Measurements from ENCODE around the gene SPECC1. TPM values are rescaled to one million over a fixed set of nuclear protein-coding genes. Genes with fewer than 3 reads are reported as not detected.

The SPECC1 gene
- total RNA-seq, 1 donor from 2014 or later: 26.9 TPM

- peaks cover 5% of the 10 kb centered on the region for H3K36me3 ChIP-seq
- H3K4me3 ChIP-seq: no peak overlapping the region
- H3K27ac ChIP-seq: no peak overlapping the region
- intact Hi-C loops (cut with DNase I): loop anchor here (10.0 kb wide), 1 partner anchor 189 kb away; no protein-coding TSS in a partner anchor
- ATAC-seq: no peak
- H3K9me3 ChIP-seq: no peaks in the 10 kb centered on the region
- H3K4me1 ChIP-seq: no peaks in the 10 kb centered on the region
- TF ChIP-seq, protein P1, sequence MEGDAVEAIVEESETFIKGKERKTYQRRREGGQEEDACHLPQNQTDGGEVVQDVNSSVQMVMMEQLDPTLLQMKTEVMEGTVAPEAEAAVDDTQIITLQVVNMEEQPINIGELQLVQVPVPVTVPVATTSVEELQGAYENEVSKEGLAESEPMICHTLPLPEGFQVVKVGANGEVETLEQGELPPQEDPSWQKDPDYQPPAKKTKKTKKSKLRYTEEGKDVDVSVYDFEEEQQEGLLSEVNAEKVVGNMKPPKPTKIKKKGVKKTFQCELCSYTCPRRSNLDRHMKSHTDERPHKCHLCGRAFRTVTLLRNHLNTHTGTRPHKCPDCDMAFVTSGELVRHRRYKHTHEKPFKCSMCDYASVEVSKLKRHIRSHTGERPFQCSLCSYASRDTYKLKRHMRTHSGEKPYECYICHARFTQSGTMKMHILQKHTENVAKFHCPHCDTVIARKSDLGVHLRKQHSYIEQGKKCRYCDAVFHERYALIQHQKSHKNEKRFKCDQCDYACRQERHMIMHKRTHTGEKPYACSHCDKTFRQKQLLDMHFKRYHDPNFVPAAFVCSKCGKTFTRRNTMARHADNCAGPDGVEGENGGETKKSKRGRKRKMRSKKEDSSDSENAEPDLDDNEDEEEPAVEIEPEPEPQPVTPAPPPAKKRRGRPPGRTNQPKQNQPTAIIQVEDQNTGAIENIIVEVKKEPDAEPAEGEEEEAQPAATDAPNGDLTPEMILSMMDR (IDR thresholded peaks at IDR 0.05): no peak
- H3K27me3 ChIP-seq (ENCODE audit: low read depth): no peaks in the 10 kb centered on the region
- DNase-seq: no peak
Measured at GRCh38 chr17:20313306-20313705, 304.1 kb downstream of the SPECC1 start.

GRCh38 chr17:20313891-20314290 is 304.7 kb downstream of the SPECC1 start:
- intact Hi-C loops (cut with DNase I): loop anchor here (10.0 kb wide), 1 partner anchor 189 kb away; no protein-coding TSS in a partner anchor
- no peak for ATAC-seq
- TF ChIP-seq, protein P1 (IDR thresholded peaks at IDR 0.05): no peak

DNA sequence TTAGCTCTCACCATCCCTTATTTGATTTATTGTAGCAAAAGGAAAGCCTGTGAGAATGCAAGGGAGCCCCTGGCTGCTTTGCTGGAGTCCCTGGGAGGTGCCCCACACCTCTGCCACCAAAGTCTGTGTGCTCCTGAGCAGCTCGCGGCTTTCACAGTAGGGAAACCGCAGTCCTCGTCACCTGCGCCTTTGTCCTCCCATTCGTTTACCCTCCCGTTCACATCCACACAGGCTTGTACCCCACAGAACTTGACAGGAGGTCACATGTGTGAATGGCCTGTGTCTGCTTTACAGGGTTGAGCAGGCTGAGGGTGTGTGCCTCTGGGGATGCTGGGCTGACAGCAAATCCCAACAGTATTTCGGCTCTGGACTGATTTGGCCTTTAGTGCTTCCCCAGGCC is 305.7 kb downstream of the SPECC1 start:
- no peak overlapping the region for H3K27ac ChIP-seq
- peaks cover 5% of the 10 kb centered on the region for H3K36me3 ChIP-seq
- no peak overlapping the region for H3K4me3 ChIP-seq
- ATAC-seq (no peak), DNase-seq (no peak)
- H3K27me3 ChIP-seq (ENCODE audit: low read depth): no peaks in the 10 kb centered on the region
- no peaks in the 10 kb centered on the region for H3K4me1 ChIP-seq
- TF ChIP-seq, protein P1 (IDR thresholded peaks at IDR 0.05): no peak
- intact Hi-C loops (cut with DNase I): loop anchor here (10.0 kb wide), 1 partner anchor 190 kb away; no protein-coding TSS in a partner anchor
- no peaks in the 10 kb centered on the region for H3K9me3 ChIP-seq

More at GRCh38 chr17:20313891-20314290, 304.7 kb downstream of the SPECC1 start:
- no peak overlapping the region for H3K27ac ChIP-seq
- no peaks in the 10 kb centered on the region for H3K27me3 ChIP-seq (ENCODE audit: low read depth)
- no peak overlapping the region for H3K4me3 ChIP-seq
- H3K9me3 ChIP-seq: no peaks in the 10 kb centered on the region
- DNase-seq: no peak
- H3K4me1 ChIP-seq: no peaks in the 10 kb centered on the region
- peaks cover 5% of the 10 kb centered on the region for H3K36me3 ChIP-seq

GRCh38 chr17:20315311-20315710 is 306.2 kb downstream of the SPECC1 start:
- Histone ChIP-seq H3K27me3 (ENCODE audit: low read depth) (no peaks in the 10 kb centered on the region), H3K36me3 (peaks cover 5% of the 10 kb centered on the region), H3K4me1 (no peaks in the 10 kb centered on the region), H3K4me3 (no peak overlapping the region), H3K9me3 (no peaks in the 10 kb centered on the region), H3K27ac (no peak overlapping the region)
- DNase-seq (no peak), ATAC-seq (no peak)
- intact Hi-C loops (cut with DNase I): loop anchor here (10.0 kb wide), 1 partner anchor 191 kb away; no protein-coding TSS in a partner anchor
- TF ChIP-seq, protein P1 (IDR thresholded peaks at IDR 0.05): no peak

- DNase-seq (no peak), ATAC-seq (no peak)
- TF ChIP-seq, protein P1 (IDR thresholded peaks at IDR 0.05): no peak
- Histone ChIP-seq H3K36me3 (peaks cover 5% of the 10 kb centered on the region), H3K4me3 (no peak overlapping the region), H3K27me3 (ENCODE audit: low read depth) (no peaks in the 10 kb centered on the region), H3K27ac (no peak overlapping the region), H3K9me3 (no peaks in the 10 kb centered on the region), H3K4me1 (no peaks in the 10 kb centered on the region)
- intact Hi-C loops (cut with DNase I): loop anchor here (10.0 kb wide), 1 partner anchor 191 kb away; no protein-coding TSS in a partner anchor
Measured at GRCh38 chr17:20315821-20316220, 306.7 kb downstream of the SPECC1 start.

Measured in lower lobe of right lung (tissue), 2 donors.